Measurements from ENCODE around the gene MEAK7. TPM values are rescaled to one million over a fixed set of nuclear protein-coding genes. Genes with fewer than 3 reads are reported as not detected.
A peak's percentile ranks its signal among the peaks of the same experiment; 100 is the strongest.

MEAK7 gene
- total RNA-seq, 1 donor from 2014 or later: 21.8 TPM

DNA sequence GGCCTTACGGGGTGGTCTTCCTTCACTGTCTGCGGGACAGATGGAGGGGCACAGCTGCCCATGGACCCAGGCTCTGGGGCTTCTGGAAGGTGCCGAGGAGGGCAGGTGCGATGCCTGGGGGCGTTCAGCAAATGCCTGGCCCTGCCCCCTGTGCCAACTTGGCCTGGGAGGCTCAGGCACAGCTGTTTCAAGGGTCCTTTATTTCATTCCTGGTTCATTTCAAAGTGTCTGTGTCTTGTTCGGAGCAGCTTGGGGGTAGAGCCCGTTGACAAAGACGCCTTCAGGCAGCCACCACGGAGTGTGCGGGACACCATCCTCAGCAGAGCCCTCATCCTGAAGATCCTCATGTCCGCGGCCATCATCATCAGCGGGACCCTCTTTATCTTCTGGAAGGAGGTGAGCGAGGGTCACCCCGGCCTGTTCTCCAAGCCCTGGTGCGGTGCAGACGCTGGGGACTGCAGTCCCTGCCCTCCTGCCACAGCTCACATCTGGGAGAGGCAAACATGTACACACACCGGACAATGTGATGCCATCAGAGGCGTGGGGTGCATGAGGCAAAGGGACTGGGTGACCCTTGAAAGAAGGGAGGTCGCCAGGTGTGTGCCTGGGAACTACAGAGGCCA lies 43.9 kb downstream of the MEAK7 start:
- DNase-seq (ENCODE audit: low spot score): peak; percentile 33
- intact Hi-C loops (cut with DNase I): no loop called here
- no peak for ATAC-seq

DNA sequence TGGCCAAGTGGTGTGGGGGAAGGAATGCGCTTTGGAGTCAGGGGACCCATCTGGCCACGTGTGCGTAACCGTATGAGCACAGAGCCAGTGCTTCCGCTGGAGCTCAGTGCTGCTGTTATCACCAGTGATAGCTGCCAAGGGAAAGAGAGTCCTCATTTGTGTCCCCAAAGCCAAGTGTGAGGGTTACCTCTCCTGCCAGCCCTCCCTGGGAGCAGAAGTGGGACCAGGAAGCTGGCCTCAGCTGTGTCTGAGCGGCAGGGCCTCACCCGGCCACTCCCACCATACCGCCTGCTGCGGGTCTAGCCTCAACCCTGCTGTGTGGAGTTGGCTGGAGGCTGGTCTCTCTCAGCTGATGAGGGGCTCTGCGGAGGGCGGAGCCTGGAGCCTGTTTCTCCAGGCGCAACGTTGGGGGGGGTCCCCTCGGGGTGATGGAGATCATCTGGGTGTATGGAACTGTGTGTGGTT lies 44.5 kb downstream of the MEAK7 start:
- intact Hi-C loops (cut with DNase I): no loop called here
- DNase-seq (ENCODE audit: low spot score): peak; percentile 28
- ATAC-seq: peak; percentile 30

GRCh38 chr16:84459533-84459894 lies 44.9 kb downstream of the MEAK7 start:
- intact Hi-C loops (cut with DNase I): no loop called here
- ATAC-seq: no peak
- DNase-seq (ENCODE audit: low spot score): no peak

DNA sequence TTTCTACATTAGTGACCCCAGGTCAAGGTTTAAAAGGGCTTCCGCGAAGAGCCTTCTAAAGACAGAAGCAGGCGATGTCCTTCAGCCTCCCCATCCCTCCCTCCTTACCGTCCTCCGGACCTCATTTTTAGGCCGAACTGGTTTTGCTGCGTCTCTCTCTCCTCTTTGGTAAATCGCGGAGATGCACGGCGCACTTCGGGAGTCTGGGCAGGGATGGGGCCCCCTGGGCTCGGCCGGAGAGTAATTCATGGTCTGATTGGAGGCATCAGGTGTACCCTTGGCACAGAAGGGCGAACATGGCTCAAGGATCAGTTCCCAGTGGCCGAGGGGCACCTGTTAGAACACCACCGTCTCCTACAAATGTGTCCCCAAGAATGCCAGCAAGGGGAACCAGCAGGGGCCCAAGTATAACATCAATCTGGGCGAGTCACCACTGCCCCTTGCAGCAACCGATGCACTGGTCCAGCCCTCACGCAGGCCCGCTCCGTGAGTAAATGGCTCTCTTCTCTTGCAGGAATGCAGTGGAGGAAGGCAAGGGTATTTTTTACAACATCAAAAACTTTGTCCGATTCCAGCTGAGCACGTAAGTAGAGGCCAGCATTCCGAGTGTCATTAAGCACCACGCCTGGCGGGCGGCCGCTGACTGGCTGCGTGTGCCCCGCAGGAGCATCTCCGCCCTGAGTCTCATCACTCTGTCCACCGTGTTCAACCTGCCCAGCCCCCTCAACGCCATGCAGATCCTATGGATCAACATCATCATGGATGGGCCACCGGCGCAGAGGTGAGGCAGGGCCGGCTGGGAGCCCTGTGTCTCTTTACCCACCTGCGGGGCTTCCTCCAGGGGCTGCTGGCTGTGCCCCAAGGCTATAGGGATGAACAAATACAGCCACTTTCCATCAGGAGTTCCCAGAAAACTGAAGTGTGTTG lies 45.6 kb downstream of the MEAK7 start:
- intact Hi-C loops (cut with DNase I): no loop called here
- ATAC-seq: no peak
- DNase-seq (ENCODE audit: low spot score): peak; percentile 51

GRCh38 chr16:84455031-84455430 lies 49.4 kb downstream of the MEAK7 start:
- ATAC-seq (no peak), DNase-seq (ENCODE audit: low spot score) (peak; percentile 22)
- intact Hi-C loops (cut with DNase I): no loop called here

Other genes with a start within 250 kb of the MEAK7 start
- gene WFDC1, start 209.8 kb downstream of the MEAK7 start, total RNA-seq: 31.6 TPM
- gene ATP2C2, start 136.1 kb downstream of the MEAK7 start, total RNA-seq: 0.58 TPM
- gene COTL1, start 113.4 kb upstream of the MEAK7 start, total RNA-seq: 77.9 TPM
- gene KLHL36, start 143.9 kb upstream of the MEAK7 start, total RNA-seq: 60.2 TPM
- gene USP10, start 195.3 kb upstream of the MEAK7 start, total RNA-seq: 72.2 TPM